ENCODE measurements around the gene NT5DC2. TPM values are rescaled to one million over a fixed set of nuclear protein-coding genes. Genes with fewer than 3 reads are reported as not detected.
"Not testable (repeated sequence)": the region's sequence is repeated elsewhere in the genome, so short reads cannot be mapped to it uniquely, and the experiment has no call there.

NT5DC2 gene
- total and polyA plus RNA-seq, 2 experiments from 2014 or later: 49.9 to 111 TPM

GRCh38 chr3:52527039-52527731 is 6.5 kb downstream of the NT5DC2 start:
- H4K20me1 ChIP-seq (ENCODE audit: insufficient read depth): no peaks in the 10 kb centered on the region
- WGBS, 2 experiments (ENCODE audit: low coverage in 1 of 2, low lambda C conversion rate in 2 of 2, missing lambda C conversion rate in 2 of 2): 93% methylated on average over 10 to 14 of the region's 14 CpGs
- peaks cover 30% of the 10 kb centered on the region for H3K79me2 ChIP-seq (ENCODE audit: insufficient read depth)
- H3K27ac ChIP-seq: no peak overlapping the region
- no peaks in the 10 kb centered on the region for H3K9me3 ChIP-seq (ENCODE audit: low read depth)
- no peaks in the 10 kb centered on the region for H3K9me2 ChIP-seq (ENCODE audit: insufficient read depth)
- no peak for DNase-seq
- H3K4me3 ChIP-seq: no peak overlapping the region
- no peak for TF ChIP-seq EZH2phosphoT487 (IDR thresholded peaks at IDR 0.05; ENCODE audit: insufficient read depth, low read depth)
- TF ChIP-seq EZH2 (IDR thresholded peaks at IDR 0.05; ENCODE audit: insufficient read depth, poor library complexity, severe bottlenecking): no peak
- H3F3A ChIP-seq (ENCODE audit: insufficient read depth): no peaks in the 10 kb centered on the region; the same call in 1 of the 2 replicates
- no peaks in the 10 kb centered on the region for H3K27me3 ChIP-seq (replicated peaks; ENCODE audit: insufficient read depth)
- no peak overlapping the region for H3K4me2 ChIP-seq (ENCODE audit: unreplicated experiment)
- H3K4me1 ChIP-seq (ENCODE audit: insufficient read depth): peaks cover 11% of the 10 kb centered on the region; the same call in 1 of the 2 replicates
- H2AFZ ChIP-seq: no peak overlapping the region
- no peak overlapping the region for H3K9ac ChIP-seq
- no peaks in the 10 kb centered on the region for H3K36me3 ChIP-seq (ENCODE audit: low read depth)
- in situ Hi-C loops (cut with MboI): no loop called here

- in situ Hi-C loops (cut with MboI); H3K4me1 ChIP-seq (ENCODE audit: insufficient read depth); H4K20me1 ChIP-seq (ENCODE audit: insufficient read depth); H3K27me3 ChIP-seq (replicated peaks; ENCODE audit: insufficient read depth); H3F3A ChIP-seq (ENCODE audit: insufficient read depth); H3K36me3 ChIP-seq (ENCODE audit: low read depth); H3K27ac ChIP-seq; H2AFZ ChIP-seq; H3K4me3 ChIP-seq; DNase-seq; H3K9me2 ChIP-seq (ENCODE audit: insufficient read depth); H3K4me2 ChIP-seq (ENCODE audit: unreplicated experiment); H3K9me3 ChIP-seq (ENCODE audit: low read depth); H3K9ac ChIP-seq: not testable (repeated sequence)
- 86 to 88% methylated on average over 5 of the region's 5 CpGs for WGBS, 2 experiments (ENCODE audit: low coverage in 1 of 2, low lambda C conversion rate in 2 of 2, missing lambda C conversion rate in 2 of 2)
- peaks cover 25% of the 10 kb centered on the region for H3K79me2 ChIP-seq (ENCODE audit: insufficient read depth)
Observed at GRCh38 chr3:52526671-52527038, 7.0 kb downstream of the NT5DC2 start.

- H3K9me2 ChIP-seq (ENCODE audit: insufficient read depth): no peaks in the 10 kb centered on the region
- in situ Hi-C loops (cut with MboI): no loop called here
- H3K9me3 ChIP-seq (ENCODE audit: low read depth): no peaks in the 10 kb centered on the region
- H3K9ac ChIP-seq: no peak overlapping the region
- TF ChIP-seq EZH2 (IDR thresholded peaks at IDR 0.05; ENCODE audit: insufficient read depth, poor library complexity, severe bottlenecking) (no peak), EZH2phosphoT487 (IDR thresholded peaks at IDR 0.05; ENCODE audit: insufficient read depth, low read depth) (no peak)
- H3K36me3 ChIP-seq (ENCODE audit: low read depth): no peaks in the 10 kb centered on the region
- H3F3A ChIP-seq (ENCODE audit: insufficient read depth): no peaks in the 10 kb centered on the region
- no peaks in the 10 kb centered on the region for H3K27me3 ChIP-seq (replicated peaks; ENCODE audit: insufficient read depth)
- no peaks in the 10 kb centered on the region for H4K20me1 ChIP-seq (ENCODE audit: insufficient read depth)
- 83 to 92% methylated on average over 9 of the region's 9 CpGs for WGBS, 2 experiments (ENCODE audit: low coverage in 1 of 2, low lambda C conversion rate in 2 of 2, missing lambda C conversion rate in 2 of 2)
- DNase-seq: no peak
- no peak overlapping the region for H3K4me2 ChIP-seq (ENCODE audit: unreplicated experiment)
- peaks cover 10% of the 10 kb centered on the region; the same call in 1 of the 2 replicates for H3K4me1 ChIP-seq (ENCODE audit: insufficient read depth)
- H3K79me2 ChIP-seq (ENCODE audit: insufficient read depth): peaks cover 18% of the 10 kb centered on the region
- no peak overlapping the region for H3K27ac ChIP-seq
- no peak overlapping the region for H3K4me3 ChIP-seq
- H2AFZ ChIP-seq: no peak overlapping the region
Observed at GRCh38 chr3:52525680-52526561, 7.7 kb downstream of the NT5DC2 start.

GRCh38 chr3:52524752-52525679 is 8.6 kb downstream of the NT5DC2 start:
- Histone ChIP-seq H3K4me3 (no peak overlapping the region), H3K4me2 (ENCODE audit: unreplicated experiment) (no peak overlapping the region), H3K9me2 (ENCODE audit: insufficient read depth) (no peaks in the 10 kb centered on the region), H2AFZ (no peak overlapping the region), H3F3A (ENCODE audit: insufficient read depth) (no peaks in the 10 kb centered on the region), H3K27ac (no peak overlapping the region), H3K4me1 (ENCODE audit: insufficient read depth) (peaks cover 3% of the 10 kb centered on the region; the same call in 1 of the 2 replicates), H4K20me1 (ENCODE audit: insufficient read depth) (no peaks in the 10 kb centered on the region), H3K9ac (no peak overlapping the region), H3K36me3 (ENCODE audit: low read depth) (no peaks in the 10 kb centered on the region), H3K27me3 (replicated peaks; ENCODE audit: insufficient read depth) (no peaks in the 10 kb centered on the region), H3K79me2 (ENCODE audit: insufficient read depth) (peaks cover 9% of the 10 kb centered on the region), H3K9me3 (ENCODE audit: low read depth) (no peaks in the 10 kb centered on the region)
- TF ChIP-seq EZH2 (IDR thresholded peaks at IDR 0.05; ENCODE audit: insufficient read depth, poor library complexity, severe bottlenecking) (no peak), EZH2phosphoT487 (IDR thresholded peaks at IDR 0.05; ENCODE audit: insufficient read depth, low read depth) (no peak)
- no peak for DNase-seq
- in situ Hi-C loops (cut with MboI): no loop called here
- 88% methylated on average over 29 to 31 of the region's 34 CpGs for WGBS, 2 experiments (ENCODE audit: low coverage in 1 of 2, low lambda C conversion rate in 2 of 2, missing lambda C conversion rate in 2 of 2)
